Uterus (tissue), 2 donors: Measurements from ENCODE around the gene UBE2H.

ENCODE experiments used
- CTCF ChIP-seq, 4 experiments: fragments of 200-600 bp in 2 of 4; fragments of 450-650 bp in 2 of 4; sonication (generic) in 2 of 4; IDR thresholded peaks; one replicate each; pipeline ENCODE4 v1.5.1; 2016 to 2019; ENCODE audit warnings: antibody characterized with exemption in 4 of 4, mild to moderate bottlenecking in 2 of 4, moderate library complexity in 1 of 4
- POLR2A ChIP-seq, 2 donors: fragments of 450-650 bp; IDR thresholded peaks; one replicate each; pipeline ENCODE4 v1.6.1; 2016; ENCODE audit warnings: antibody characterized with exemption in 2 of 2, mild to moderate bottlenecking in 1 of 2, moderate library complexity in 1 of 2

DNA sequence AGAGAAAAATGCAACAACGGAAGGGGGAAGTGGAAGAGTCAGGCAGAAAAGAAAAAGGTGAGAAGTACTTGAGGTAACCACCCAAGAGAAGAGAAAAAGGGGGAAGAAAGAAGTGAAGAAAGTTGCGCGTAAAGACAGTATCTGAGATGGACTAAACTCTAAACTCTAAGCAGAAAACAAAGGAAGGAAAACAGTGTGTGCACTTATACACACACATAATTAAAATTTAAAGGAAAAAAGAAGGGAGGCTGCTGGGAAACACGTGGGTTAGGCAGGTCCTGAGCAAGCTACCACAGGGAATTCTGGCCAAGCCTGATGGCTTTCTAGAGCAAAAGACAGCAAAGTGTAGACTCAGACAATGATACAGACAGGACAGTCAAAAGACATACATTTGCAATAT, 78.0 kb downstream of the UBE2H start:
- TF ChIP-seq CTCF (IDR thresholded peaks at IDR 0.05) (no peak), POLR2A (IDR thresholded peaks at IDR 0.05) (no peak)
